Hematopoietic multipotent progenitor cell treated with erythropoietin and hydrocortisone succinate and interleukin-3 and kit ligand, for 8 days (in vitro differentiated cells): ENCODE measurements around the gene PHLDB1.

Source experiments
- DNase-seq: peaks from one replicate; pipeline ENCODE4 v3.0.0-alpha.2; 2015

Gene PHLDB1

DNA sequence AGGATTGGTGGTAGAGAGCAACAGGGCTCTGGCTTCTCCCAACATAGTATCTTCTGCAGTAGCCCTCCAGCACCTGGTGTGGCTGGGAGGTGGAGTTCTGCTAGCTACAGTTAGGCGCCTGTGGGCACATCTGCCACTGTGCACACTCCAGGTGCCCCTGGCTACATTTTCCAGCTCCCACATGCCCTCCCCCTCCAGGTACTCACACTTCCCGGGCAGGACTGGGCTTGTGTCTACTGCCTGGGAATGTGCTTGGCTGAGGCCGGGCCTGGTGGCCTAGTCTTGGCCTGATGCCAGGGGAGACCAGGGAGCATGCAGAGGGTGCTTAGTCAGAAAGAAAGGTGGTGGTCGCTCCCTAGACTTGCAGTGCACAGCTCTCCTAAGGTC is 15.8 kb downstream of the PHLDB1 start:
- no peak for DNase-seq

DNA sequence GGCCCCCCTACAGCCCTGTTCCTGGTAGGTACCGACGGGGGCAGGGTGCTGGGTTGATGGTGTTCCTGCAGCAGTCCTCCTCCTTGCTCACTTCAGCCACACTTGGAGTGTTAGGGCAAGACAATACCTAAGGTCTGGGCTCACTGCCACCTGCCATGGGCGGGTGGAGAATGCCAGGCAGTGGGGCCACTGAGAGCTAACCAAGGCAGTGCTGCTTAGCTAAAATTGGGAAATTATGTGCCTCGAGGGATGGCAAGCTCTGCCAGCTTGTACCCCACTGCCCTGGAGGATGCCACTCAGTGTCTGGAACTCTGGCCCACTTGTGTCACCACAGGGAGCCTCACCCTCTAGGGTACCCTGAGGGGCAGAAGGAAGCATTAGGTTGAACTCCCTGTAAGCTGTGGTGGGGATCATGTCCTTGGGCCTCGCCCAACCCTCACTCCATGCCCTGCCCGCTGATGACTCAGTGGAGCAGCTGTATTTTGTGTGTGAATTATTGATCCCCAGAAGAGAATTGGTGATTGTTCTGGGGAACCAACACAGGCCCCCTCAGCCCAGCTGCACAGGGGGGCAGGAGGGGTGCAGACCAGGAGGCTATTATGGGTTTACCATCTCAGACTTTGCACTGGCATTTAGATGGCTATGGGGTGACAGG is 17.7 kb downstream of the PHLDB1 start:
- no peak for DNase-seq

DNA sequence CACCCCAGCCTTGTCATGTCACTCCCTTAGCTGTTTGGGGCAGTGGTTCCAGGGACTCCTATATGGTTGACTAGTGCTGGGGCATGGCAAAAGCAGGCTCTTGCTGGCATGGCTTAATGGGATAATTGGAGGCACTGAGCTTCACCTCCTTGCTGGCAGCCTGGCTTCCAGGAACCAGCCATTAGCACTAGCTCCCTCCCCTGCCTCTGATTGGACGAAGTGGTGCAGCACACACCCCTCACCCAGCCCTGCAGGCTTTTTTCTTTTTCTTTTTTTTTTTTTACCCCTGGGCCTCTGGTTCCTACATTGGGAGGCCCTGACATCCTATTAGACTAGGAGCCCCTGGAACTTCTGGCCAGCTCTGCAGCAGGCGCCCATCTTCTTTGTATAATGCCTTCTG is 18.6 kb downstream of the PHLDB1 start:
- DNase-seq, result peak; percentile 36

DNA sequence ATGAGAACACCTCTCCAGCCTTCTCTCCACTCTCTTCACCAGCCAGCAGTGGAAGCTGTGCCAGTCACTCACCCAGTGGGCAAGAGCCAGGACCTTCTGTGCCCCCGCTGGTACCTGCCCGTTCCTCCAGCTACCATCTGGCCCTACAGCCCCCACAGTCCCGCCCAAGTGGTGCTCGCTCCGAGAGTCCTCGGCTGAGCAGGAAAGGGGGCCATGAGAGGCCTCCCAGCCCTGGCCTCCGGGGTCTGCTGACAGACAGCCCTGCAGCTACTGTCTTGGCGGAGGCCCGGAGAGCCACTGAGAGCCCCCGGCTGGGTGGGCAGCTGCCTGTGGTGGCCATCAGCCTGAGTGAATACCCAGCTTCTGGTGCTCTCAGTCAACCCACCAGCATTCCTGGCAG is 20.2 kb downstream of the PHLDB1 start:
- DNase-seq, result no peak

DNA sequence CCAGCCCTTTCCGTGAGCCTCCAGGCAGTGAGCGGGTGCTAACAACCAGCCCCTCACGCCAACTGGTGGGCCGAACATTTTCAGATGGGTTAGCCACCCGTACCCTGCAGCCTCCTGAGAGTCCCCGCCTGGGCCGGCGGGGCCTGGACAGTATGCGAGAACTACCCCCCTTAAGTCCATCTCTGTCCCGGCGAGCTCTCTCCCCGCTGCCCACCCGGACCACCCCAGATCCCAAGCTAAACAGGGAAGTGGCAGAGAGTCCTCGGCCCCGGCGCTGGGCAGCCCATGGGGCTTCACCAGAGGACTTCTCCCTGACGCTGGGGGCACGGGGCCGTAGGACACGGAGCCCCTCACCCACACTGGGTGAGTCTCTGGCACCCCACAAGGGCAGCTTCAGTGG is 20.6 kb downstream of the PHLDB1 start:
- no peak for DNase-seq

DNA sequence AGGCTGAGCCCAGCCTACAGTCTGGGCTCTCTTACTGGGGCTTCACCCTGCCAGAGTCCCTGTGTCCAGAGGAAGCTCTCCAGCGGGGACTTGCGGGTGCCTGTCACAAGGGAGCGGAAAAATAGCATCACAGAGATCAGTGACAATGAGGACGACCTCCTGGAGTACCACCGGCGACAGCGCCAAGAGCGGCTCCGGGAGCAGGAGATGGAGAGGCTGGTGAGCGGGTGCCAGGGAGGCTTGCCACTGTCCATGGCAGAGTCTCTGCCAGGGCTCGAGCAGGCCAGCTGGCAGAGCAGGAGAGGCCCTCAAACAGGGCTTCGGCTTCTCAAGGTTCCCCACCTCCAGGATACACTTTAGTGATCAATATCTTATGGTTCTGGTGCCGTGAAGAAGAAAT is 21.0 kb downstream of the PHLDB1 start:
- DNase-seq, result no peak

DNA sequence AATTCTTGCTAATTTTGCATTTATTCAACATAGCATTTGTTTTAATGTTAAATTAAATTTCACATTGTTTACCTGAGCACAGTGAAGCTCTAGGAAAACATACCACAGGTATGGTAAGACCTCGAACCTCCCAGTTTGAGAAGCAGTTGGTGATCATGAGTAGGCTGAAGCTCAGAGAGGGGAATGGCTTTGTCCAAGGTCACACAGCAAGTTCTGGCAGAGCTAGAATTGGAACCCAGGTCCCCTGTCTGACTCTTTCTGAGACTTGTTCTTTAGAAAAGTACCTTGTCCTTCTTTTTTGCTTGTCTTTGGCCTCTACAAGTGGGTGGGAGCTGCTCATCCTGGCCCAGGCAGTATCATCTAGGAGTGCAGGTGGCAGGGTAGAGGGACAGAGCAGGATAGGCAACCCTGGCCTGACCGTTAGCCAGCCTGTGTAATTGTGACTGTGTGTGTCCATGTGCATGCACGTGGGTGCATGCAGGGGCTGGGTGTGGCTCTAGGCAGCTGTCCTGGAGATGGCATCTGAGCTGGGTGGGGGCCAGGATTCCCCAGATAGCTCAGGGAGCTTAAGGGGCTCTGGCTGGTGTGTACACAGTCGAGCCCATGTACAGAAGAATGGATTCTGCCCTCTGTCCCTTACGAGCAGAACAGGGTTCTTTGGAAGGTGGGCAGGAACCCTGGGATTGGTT is 21.6 kb downstream of the PHLDB1 start:
- peak; percentile 29 for DNase-seq

DNA sequence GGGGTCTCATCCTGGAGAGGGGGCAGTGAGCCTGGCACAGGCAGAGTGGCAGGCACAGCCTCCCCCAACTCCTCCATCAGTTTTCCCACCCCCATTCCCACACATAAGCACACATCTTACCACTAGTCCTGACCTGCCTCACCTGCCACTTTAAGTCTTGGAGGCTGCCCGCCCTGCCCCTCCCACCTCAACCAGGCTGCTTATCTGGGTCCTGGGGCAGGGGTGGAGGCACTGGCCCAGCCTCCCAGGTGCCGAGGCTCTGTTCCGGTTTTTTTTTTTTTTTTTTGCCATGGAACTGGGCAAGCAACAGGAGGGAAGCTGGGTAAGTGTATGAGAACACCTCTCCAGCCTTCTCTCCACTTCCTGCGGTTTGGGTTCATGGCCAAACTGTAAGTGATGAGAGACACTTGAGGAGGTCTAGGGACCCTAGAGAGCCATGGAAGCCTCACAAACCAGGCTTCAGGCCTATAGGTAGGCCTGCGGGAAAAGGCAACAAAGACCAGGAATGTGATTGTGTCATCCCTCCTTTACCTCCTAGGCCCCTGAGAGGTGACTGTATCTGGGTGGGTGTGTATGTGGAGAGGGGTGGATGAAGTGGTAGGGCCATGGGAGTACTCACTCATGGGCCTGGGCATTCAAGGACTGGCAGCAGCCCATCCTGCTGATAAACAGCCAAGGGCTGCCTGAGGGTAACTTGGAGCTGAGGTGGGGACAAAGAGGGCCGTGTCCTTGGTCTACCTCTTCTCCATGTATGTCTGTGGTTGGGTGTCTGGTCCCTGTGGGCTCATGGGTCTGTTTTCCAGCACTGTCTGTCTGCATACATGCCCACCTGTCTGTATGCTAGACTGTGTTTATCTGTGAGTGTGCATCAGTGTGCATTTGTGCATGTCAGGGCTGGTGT is 22.6 kb downstream of the PHLDB1 start:
- DNase-seq, result no peak

DNA sequence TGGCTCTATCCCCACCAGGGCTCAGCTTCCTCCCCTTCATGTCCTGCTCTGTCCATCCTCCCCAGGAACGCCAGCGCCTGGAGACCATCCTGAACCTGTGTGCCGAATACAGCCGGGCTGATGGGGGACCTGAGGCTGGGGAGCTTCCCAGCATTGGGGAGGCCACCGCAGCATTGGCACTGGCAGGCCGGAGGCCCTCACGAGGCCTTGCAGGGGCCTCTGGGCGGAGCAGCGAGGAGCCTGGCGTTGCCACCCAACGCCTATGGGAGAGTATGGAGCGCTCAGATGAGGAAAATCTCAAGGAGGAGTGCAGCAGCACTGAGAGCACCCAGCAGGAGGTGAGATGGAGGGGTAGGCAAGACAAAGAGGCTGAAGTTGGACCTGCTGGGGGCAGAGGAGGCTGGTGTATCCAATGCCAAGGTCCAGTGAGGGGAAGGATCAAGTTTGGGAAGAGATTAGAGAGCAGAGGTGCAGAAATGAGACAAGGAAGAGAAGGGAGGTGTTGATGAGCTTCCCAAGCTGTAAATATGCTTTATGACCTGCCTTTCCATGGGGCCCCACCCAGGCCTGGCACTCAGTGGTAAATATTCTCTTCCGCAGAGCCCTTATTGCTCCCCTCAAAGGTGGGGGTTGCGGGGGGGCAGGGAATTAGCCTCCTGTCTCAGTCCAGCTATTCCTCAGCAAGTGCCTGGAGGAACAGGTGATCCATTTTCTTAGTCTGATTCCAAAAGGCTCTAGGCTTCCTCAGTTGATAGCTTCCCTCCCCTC is 23.9 kb downstream of the PHLDB1 start:
- no peak for DNase-seq

DNA sequence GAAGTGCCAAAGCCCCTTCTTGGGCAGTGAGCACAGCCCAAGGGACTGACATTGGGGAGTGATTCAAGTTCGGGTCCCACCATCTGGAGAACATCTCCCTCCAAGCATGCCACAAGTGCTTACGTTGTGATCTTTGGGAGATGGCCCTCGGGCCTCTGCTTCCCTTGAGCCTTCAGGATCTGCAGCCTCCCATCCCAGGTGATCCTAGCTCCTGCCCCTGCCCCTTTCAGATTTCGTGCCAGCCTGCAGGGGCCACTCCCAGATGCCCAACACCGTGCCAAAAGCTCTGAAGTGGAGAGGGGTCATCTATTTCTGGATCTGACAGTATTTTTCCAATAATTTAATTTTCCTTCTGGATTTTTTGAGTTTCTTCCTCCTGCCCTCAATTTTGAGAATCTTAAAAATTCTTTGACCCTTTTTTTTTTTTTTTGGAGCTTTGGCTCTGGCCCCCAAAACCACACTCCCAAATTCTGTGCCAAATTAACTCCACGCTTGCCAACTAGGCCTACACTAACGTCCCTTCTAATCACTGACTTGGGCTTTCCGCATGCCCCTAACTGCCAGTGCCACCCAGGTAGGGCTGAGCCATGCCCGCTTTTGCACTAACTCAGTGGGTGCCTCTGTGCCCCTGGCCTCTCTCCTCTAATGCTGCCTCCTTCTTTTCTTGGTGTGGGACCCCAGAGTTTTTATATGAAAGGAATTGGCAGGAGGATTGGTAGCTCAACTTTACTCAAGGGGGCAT is 25.3 kb downstream of the PHLDB1 start:
- no peak for DNase-seq

DNA sequence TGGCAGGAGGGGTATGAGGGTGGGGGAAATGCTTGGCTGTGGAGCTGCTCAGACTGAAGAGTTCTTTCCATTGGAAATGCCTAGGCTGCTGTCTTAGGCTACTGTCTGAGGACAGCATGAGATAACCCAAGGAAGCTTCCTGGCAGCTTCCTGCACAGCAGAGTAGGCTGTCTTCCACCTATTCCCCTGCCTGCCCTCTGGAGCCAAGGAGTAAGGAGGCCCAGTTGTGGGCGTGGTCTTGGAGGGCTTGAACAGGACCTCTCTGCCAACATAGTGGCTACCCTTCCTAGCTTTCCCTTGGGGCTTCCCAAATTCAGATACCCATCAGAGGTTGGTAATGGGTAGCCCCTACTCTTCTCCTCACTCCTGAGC is 25.9 kb downstream of the PHLDB1 start:
- no peak for DNase-seq

DNA sequence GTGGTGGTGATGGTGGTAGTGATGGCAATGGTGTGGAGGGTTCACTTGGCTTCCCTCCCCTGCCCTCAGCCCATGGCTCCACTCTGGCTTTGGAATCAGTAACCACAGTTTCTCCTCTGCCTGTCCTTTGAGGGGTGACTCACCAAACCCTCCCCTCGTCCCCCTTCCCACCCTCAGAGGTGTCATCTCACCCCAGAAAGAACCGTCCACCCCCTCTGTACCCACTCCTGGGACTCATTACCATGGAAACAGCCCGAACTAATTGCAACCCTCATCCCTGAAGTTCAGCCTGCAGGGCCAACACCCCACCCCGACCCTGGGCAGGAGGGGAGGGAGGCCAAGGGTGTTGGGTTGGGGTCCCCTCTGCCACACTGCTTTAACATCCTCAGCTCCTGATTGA is 26.6 kb downstream of the PHLDB1 start:
- DNase-seq, result no peak

DNA sequence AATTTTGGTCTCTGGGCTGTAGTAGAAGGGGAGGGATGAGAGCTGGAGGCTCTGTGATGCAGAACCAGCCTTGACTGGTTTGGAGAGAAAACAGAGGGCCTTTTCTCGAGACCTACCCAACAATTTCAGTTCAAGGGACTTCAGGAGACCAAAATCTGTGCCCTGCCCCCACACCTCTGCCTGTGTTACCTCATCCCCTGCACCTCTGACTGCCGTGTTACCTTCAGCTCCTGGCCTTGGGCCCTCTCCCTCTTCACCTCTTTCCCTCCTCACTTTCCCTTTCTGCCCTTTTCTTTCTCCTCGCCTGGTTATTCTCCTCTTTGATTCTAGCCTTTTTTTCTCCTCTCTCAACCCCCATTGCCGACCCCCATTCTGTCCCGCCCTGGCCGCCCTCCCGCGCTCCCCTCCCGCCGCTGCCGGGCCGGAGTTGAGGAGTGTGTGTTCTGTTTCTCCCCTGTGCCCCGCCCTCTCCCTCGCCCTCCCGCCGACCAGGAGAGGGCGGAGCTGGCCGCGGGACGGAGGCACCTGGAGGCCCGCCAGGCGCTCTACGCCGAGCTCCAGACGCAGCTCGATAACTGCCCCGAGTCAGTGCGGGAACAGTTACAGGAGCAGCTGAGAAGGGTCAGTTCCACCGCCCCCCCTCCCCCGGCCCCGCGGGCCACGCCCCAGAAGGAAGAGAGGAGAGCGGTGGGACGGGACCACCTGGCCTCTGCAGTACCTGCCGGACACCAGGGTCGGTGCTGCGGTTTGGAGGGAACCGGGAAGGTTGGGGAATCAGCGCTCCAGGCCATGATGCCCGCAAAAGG is 27.2 kb downstream of the PHLDB1 start:
- peak; percentile 38 for DNase-seq

DNA sequence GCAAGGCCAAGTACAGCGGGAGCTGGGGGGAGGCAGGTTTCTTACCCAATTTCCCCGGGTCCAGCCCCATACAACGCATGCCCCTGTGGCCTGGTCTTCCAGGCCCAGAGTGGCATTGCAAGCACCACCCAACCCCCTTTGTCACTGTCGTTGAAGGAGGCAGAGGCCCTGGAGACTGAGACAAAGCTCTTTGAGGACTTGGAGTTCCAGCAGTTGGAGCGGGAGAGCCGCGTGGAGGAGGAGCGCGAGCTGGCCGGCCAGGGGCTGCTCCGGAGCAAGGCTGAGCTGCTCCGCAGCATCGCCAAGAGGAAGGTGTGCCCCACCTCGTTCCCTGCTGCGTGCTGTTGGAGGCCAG is 27.8 kb downstream of the PHLDB1 start:
- no peak for DNase-seq

DNA sequence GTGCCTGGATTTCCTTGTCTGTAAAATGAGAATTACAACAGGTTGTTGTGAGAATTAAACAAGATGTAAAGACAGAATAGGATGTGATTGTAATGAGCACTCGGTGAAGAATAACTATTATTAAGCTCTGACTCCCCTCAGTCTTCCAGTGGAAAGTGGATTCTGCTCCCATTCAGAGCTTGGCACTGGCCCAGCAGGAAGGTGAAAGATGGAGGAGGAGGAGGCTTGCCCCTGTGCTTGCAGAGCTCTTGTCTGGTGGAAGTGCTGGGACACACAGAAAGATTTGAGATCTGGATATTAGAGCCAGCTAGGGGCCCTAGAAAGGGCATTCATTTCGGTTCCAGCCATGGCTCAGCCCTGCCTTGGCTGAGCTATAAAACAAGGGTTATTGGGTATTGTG is 28.2 kb downstream of the PHLDB1 start:
- no peak for DNase-seq

DNA sequence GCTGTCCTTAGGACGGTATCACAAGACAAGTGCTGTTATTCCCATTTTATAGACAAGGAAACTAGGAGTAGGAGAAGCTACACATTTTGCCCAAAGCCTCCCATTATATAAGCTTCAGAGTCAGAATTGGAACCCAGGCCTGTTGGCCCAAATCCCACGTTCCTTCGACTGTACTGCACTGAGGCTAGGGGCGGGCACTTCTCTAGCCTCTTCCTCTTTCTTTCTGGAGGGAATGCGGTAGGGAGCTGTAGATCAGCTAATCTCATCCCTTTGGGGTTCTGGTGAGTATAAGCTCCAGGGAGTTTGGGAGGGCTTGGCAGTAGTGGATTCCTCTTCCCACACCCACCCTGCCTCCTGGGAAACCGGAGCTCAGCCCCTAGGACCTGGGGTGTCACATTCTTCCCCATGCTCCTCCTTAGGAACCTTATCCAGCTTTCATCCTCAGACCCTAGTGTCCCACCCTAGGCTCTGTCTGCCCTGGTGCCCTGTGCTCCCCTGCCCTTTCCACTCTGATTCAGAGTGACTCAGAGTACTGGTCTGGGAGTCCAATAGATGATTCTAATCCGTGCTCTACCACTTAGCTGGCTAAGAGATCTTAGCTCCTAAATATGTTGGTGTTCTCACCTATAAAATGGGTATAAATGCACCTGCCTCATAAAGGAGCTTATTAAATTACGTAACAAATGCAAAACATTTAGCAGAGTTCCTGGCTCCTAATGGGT is 29.3 kb downstream of the PHLDB1 start:
- DNase-seq, result no peak

DNA sequence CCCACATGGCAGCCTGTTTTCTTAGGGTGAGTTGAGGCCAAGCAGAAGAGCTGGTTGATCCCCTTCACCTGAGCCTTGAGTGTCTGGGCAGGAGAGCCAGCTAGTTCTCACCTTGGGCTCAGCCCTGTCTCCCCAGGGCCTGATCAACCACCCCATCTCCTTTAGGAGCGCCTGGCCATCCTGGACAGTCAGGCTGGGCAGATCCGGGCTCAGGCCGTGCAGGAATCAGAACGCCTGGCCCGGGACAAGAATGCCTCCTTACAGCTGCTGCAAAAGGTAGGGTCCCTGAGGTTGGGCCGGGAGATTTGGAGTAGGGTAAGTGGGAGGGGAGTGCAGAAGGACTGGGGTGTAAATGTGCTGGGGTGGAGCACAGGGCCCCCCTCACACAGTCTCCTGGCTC is 31.3 kb downstream of the PHLDB1 start:
- no peak for DNase-seq

DNA sequence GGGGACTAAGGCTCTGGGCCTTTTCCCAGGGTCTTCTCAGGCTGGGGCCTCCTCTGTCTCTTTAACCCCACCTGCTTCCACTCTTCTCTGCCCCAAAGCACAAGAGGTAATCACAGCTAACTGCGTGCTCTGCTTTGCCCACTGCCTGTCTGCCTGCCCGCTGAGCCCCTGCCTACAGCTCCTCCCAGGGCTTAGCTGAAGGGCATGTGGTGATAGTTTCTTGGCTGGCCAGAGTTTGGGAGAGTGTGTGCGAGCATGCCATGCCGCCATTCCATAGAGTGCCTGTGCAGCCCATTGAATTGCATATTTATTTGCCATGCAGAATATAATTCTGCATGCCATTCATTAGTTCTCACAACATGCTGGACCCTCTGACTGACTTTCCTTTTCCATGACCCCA is 32.5 kb downstream of the PHLDB1 start:
- DNase-seq, result no peak

DNA sequence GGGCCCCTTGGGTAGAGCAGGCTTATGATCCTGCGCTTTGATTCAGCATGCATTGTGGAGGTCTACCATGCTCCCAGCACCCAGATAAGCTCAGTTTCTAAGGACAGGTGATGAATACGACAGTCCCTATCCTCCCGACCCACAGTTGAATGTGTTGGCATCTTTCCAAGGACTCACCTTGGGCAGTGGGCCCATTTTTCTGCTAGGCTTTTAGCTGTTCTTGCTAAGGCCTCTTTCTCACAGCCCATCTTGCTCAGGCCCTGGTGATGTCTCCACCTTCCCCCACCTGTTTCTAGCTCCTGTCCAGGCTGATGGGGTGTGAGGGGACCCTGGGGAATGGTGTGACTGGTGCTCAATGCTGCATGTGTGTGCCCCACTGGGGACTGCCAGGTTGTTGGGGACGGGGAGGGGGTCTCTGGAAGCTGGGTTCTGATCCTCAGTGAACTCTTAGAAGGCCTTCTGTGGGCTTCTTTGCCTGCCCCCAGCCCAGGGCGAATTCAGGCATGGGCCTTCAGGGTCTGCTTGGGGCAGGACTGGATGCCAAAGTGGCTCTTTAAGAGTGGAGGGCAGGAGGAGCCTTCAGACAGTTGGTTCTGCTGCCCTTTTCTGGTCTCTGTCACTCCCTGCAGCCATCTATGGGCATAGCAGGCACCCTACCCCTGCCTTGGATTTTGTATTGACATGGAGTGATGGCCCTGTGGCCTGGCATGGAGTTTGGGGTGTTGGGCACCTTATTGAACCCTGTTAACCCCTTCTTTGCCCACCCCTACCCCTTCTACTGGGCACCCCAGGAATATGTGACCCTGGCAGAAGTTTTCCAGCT is 33.1 kb downstream of the PHLDB1 start:
- DNase-seq, result peak; percentile 20

DNA sequence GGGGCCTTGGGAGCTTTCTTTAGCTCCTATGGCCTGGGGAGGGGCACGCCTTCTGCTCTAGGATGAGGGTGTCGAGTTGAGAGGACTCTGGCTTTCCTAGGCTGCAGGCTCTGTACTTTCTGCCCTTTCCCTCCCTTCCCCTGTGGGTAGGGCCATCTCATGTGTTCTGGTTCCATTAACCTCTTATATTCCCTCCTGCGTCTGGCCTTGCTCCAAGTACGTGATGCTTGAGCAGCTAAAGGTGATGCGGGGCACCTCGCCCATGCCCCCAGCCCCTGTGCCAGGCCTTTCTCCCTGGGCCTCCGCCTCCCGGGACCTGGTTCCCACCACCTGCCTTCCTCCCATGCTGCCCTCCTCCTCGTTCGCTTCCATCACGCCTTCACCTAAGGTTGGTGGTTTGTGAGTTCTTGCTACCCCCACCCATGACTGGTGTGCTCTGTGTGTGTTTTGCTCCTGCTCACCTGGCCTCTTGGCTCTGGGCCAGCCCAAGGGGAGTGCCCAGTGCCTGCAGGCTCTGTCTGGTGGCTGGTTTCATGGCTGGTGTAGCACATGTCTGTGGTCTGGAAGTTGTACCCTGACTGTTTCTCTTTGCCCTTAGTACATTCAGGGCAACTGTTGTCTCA is 34.1 kb downstream of the PHLDB1 start:
- DNase-seq, result no peak
